Endothelial cell of umbilical vein (primary cell): ENCODE data around the gene ATP11B. TPM values are rescaled to one million over a fixed set of nuclear protein-coding genes. Genes with fewer than 3 reads are reported as not detected.

Source experiments
- BruUV-seq: library from RNA; stranded (reverse); fragments of 400-500 nt; replicated peaks from 2 replicates; lab custom pipeline; 2021; lab: Mats Ljungman, UMichigan
- CTCF ChIA-PET: fragments of 300-600, 350-600 bp; sonication (Branson Sonifier 250); formaldehyde crosslinking; loops from one replicate; lab custom pipeline; 2021; ENCODE audit warnings: antibody characterized with exemption, inconsistent platforms; lab: Charles Lee
- POLR2A ChIA-PET: fragments of 300-600, 350-600 bp; sonication (Branson Sonifier 250); formaldehyde crosslinking; loops from one replicate; lab custom pipeline; 2021; ENCODE audit warnings: antibody characterized with exemption, inconsistent platforms; lab: Charles Lee
- DNase-seq: peaks from one replicate; pipeline ENCODE4 v3.0.0-alpha.2; 2011; ENCODE audit warnings: low read depth, low spot score
- FAIRE-seq: peaks from 2 replicates; lab custom pipeline; 2011; peaks lifted over from hg19 to GRCh38; lab: Jason Lieb, UNC
- H2AFZ ChIP-seq: 2 replicates; pipeline ENCODE4 v1.6.0; 2012; ENCODE audit warnings: low read depth, low read length, control low read depth, inconsistent platforms
- H3K27ac ChIP-seq: 2 replicates; pipeline ENCODE4 v1.5.1; 2011; ENCODE audit warnings: low read depth, mild to moderate bottlenecking, control low read depth, low read length, moderate library complexity; ENCODE audit not compliant: insufficient read depth
- H3K27me3 ChIP-seq, 2 experiments: 2 replicates each; pipeline versions ENCODE4 v1.6.0 to v1.6.1; 2011; ENCODE audit warnings: low read length in 2 of 2, mixed read lengths in 1 of 2; ENCODE audit not compliant: control insufficient read depth in 2 of 2, insufficient read depth in 2 of 2
- H3K36me3 ChIP-seq, 2 experiments: 2 replicates in 1 of 2; 3 replicates in 1 of 2; pipeline ENCODE4 v1.5.1; 2011; ENCODE audit warnings: low read length in 2 of 2, mild to moderate bottlenecking in 1 of 2, moderate library complexity in 1 of 2; ENCODE audit not compliant: control insufficient read depth in 2 of 2, insufficient read depth in 2 of 2; ENCODE audit errors: extremely low read depth in 1 of 2
- H3K4me1 ChIP-seq: 3 replicates; pipeline ENCODE4 v1.5.1; 2011; ENCODE audit warnings: mild to moderate bottlenecking, low read length; ENCODE audit not compliant: control insufficient read depth, insufficient read depth; ENCODE audit errors: extremely low read depth
- H3K4me2 ChIP-seq: 2 replicates; pipeline ENCODE4 v1.6.1; 2011; ENCODE audit warnings: low read length, control low read depth, mixed read lengths; ENCODE audit not compliant: insufficient read depth
- H3K4me3 ChIP-seq, 3 experiments: fragments of 200-600 bp in 1 of 3; sonication (generic), shearing (Covaris generic) in 1 of 3; replicated peaks in 1 of 3; 2 replicates each; pipeline ENCODE4 v1.5.1; 2011 to 2016; ENCODE audit warnings: control low read depth in 3 of 3, low read length in 3 of 3, mild to moderate bottlenecking in 2 of 3, inconsistent platforms in 1 of 3, low read depth in 1 of 3, moderate library complexity in 1 of 3; ENCODE audit not compliant: insufficient read depth in 1 of 3
- H3K79me2 ChIP-seq: 2 replicates; pipeline ENCODE4 v1.6.0; 2012; ENCODE audit warnings: low read length, inconsistent platforms; ENCODE audit not compliant: control insufficient read depth, insufficient read depth
- H3K9ac ChIP-seq: replicated peaks from 2 replicates; pipeline ENCODE3; 2011; ENCODE audit warnings: low read length, control low read depth; ENCODE audit not compliant: insufficient read depth; ENCODE audit errors: extremely low read depth
- H3K9me1 ChIP-seq: replicated peaks from 3 replicates; pipeline ENCODE4 v1.6.0; 2011; ENCODE audit warnings: mild to moderate bottlenecking, low read length; ENCODE audit not compliant: control insufficient read depth, insufficient read depth; ENCODE audit errors: extremely low read depth
- H3K9me3 ChIP-seq: replicated peaks from 2 replicates; pipeline ENCODE4 v1.5.1; 2012; ENCODE audit warnings: low read length, inconsistent platforms; ENCODE audit not compliant: control insufficient read depth, insufficient read depth
- H4K20me1 ChIP-seq: replicated peaks from 2 replicates; pipeline ENCODE3; 2011; ENCODE audit warnings: mild to moderate bottlenecking, low read length; ENCODE audit not compliant: control insufficient read depth, insufficient read depth; ENCODE audit errors: extremely low read depth
- EZH2 ChIP-seq: IDR thresholded peaks from 2 replicates; pipeline ENCODE4 v1.6.1; 2012; ENCODE audit warnings: borderline replicate concordance, low read depth, mild to moderate bottlenecking, moderate library complexity, low read length, inconsistent platforms; ENCODE audit not compliant: severe bottlenecking
- FOS ChIP-seq: IDR thresholded peaks from 2 replicates; pipeline ENCODE4 v1.6.1; 2011; ENCODE audit warnings: mild to moderate bottlenecking, low read length, moderate library complexity, borderline replicate concordance; ENCODE audit not compliant: insufficient read depth
- GATA2 ChIP-seq: IDR thresholded peaks from 2 replicates; pipeline ENCODE4 v1.7.0; 2011; ENCODE audit warnings: low read depth, mild to moderate bottlenecking, moderate library complexity, mixed read lengths, low read length; ENCODE audit not compliant: insufficient read length, insufficient read depth
- JUN ChIP-seq: IDR thresholded peaks from 2 replicates; pipeline ENCODE4 v1.6.1; 2011; ENCODE audit warnings: borderline replicate concordance, low read depth; ENCODE audit not compliant: insufficient read length, insufficient read depth
- MAX ChIP-seq: IDR thresholded peaks from 2 replicates; pipeline ENCODE4 v1.6.1; 2011; ENCODE audit not compliant: insufficient read depth, insufficient read length
- MYC ChIP-seq: IDR thresholded peaks from one replicate; pipeline ENCODE4 v1.6.1; 2011; ENCODE audit warnings: mild to moderate bottlenecking, low read depth, low read length
- POLR2A ChIP-seq: IDR thresholded peaks from 2 replicates; pipeline ENCODE4 v1.6.1; 2012; ENCODE audit warnings: low read depth, mild to moderate bottlenecking, control low read depth, low read length
- POLR2AphosphoS5 ChIP-seq: IDR thresholded peaks from 2 replicates; pipeline ENCODE4 v1.6.1; 2012; ENCODE audit warnings: low read depth, mild to moderate bottlenecking, control low read depth, low read length, moderate library complexity; ENCODE audit not compliant: insufficient read depth
- dilution Hi-C: fragments of 300-500 bp; cut with MboI; formaldehyde crosslinking; loops from one replicate; pipeline ENCODE4 v1.15.0; 2019; ENCODE audit warnings: low sequenced_read_pairs; ENCODE audit not compliant: extremely low pct_ligation_motif_present
- intact Hi-C: fragments of 100-400 bp; cut with micrococcal nuclease; formaldehyde crosslinking; loops from one replicate; pipeline ENCODE4 v1.10.0; 2022
- polyA plus RNA-seq, 4 experiments: library from polyadenylated mRNA; depleted of rRNA in 3 of 4; stranded (reverse) in 3 of 4; unstranded in 1 of 4; fragments of >200 nt; gene quantifications; 2 replicates each; pipeline versions ENCODE4 v1.2.1 to v1.2.3, GENCODE V29; 2011 to 2012; ENCODE audit warnings: missing spikeins in 1 of 4
- total RNA-seq: library from RNA; stranded (reverse); gene quantifications from 2 replicates; pipeline ENCODE4 v1.2.3, GENCODE V29; 2021

Gene ATP11B
- total and polyA plus RNA-seq, 2 donors (not counting 3 experiments of a cell fraction or from before 2014, with no cell fraction given) = 10.1 to 49.3 TPM

GRCh38 chr3:182947888-182948287 lies 154.6 kb downstream of the ATP11B start:
- CTCF ChIA-PET = interaction anchor here (0.6 kb wide), 1 partner anchor 36 kb away, joined by 3 read pairs; no protein-coding TSS in a partner anchor
- FAIRE-seq = no peak
- no peaks in the 10 kb centered on the region for H3K9me1 ChIP-seq

GRCh38 chr3:182948305-182948704 lies 155.0 kb downstream of the ATP11B start:
- H3K9me3 ChIP-seq = no peaks in the 10 kb centered on the region
- H3K4me2 ChIP-seq = no peak overlapping the region
- H3K4me1 ChIP-seq = no peaks in the 10 kb centered on the region
- no TSS peak for BruUV-seq
- H3K9ac ChIP-seq = no peak overlapping the region
- no peak for FAIRE-seq
- H3K27ac ChIP-seq = no peak overlapping the region
- ChIA-PET CTCF (no interaction called here), POLR2A (no interaction called here)
- no peaks in the 10 kb centered on the region for H4K20me1 ChIP-seq
- no peaks in the 10 kb centered on the region for H3K79me2 ChIP-seq
- H3K36me3 ChIP-seq = peaks cover 6 to 10% of the 10 kb centered on the region in 2 experiments
- intact Hi-C loops (no loop called here), dilution Hi-C loops (no loop called here)
- no peak overlapping the region for H2AFZ ChIP-seq
- H3K4me3 ChIP-seq = no peak overlapping the region
- no peaks in the 10 kb centered on the region for H3K27me3 ChIP-seq
- TF ChIP-seq GATA2 (no peak), MAX (no peak), POLR2A (no peak), FOS (no peak), EZH2 (no peak), JUN (no peak), MYC (no peak)
- no peak for DNase-seq
- no peaks in the 10 kb centered on the region for H3K9me1 ChIP-seq

More at GRCh38 chr3:182947888-182948287, 154.6 kb downstream of the ATP11B start:
- no peak overlapping the region for H3K4me3 ChIP-seq
- no peak overlapping the region for H2AFZ ChIP-seq
- peaks cover 6 to 10% of the 10 kb centered on the region in 2 experiments for H3K36me3 ChIP-seq
- POLR2A ChIA-PET = no interaction called here
- no peaks in the 10 kb centered on the region for H3K27me3 ChIP-seq
- H3K4me2 ChIP-seq = no peak overlapping the region
- no TSS peak for BruUV-seq
- H3K27ac ChIP-seq = no peak overlapping the region
- no peaks in the 10 kb centered on the region for H3K4me1 ChIP-seq
- no peak for DNase-seq
- intact Hi-C loops (no loop called here), dilution Hi-C loops (no loop called here)
- no peaks in the 10 kb centered on the region for H3K79me2 ChIP-seq
- H3K9me3 ChIP-seq = no peaks in the 10 kb centered on the region
- H3K9ac ChIP-seq = no peak overlapping the region
- no peak for TF ChIP-seq POLR2A
- TF ChIP-seq POLR2AphosphoS5 = no peak
- no peak for TF ChIP-seq EZH2
- H4K20me1 ChIP-seq = no peaks in the 10 kb centered on the region
